HG03565 (cell line): ENCODE measurements around the gene RAD51B.

Source experiments
- ATAC-seq: cut with Tn5 transposase; IDR thresholded peaks from one replicate; pipeline ENCODE4 v1.9.1; 2021; ENCODE audit warnings: mild to moderate bottlenecking, moderate library complexity; ENCODE audit not compliant: unreplicated experiment

The RAD51B gene

GRCh38 chr14:68552075-68552474 is 732.5 kb downstream of the RAD51B start:
- no peak for ATAC-seq

DNA sequence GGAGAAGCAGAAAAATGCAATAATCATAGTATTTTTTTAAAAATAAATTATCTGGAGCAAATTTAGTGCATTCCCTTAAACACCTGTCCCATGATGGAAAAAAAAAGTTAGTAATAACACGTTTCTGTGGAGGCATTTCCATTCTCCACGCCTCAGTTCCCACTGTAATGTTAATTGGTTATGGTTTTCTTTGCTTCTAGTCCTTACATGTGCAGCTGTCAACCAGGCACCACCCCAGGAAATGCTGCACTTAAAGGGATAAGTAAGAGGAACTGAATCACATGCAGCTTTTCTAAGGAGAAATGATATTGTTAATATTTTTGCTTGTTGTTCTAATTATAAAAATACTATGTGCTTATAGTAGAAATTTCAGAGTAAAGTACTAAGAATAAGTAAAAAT is 733.0 kb downstream of the RAD51B start:
- ATAC-seq, result no peak

DNA sequence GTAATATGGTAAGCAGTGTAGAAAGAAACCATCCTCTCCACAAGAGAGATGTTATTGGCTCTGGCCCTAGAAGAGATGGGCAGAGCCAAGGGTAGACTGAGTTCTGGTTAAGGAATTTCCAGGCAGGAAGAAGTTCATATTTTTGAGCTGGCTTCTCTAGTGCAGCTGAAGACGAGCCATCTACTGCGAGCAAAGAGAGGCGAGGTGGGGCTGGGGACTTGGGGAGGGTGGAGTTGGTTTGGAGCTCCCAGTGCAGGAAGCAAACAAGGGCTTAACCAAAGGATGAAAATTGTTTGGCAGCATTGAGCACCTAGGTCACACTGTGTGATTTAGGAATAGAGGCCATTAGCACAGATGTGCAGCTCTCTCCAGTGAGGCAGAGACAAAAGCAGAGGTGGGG is 733.7 kb downstream of the RAD51B start:
- ATAC-seq, result no peak

DNA sequence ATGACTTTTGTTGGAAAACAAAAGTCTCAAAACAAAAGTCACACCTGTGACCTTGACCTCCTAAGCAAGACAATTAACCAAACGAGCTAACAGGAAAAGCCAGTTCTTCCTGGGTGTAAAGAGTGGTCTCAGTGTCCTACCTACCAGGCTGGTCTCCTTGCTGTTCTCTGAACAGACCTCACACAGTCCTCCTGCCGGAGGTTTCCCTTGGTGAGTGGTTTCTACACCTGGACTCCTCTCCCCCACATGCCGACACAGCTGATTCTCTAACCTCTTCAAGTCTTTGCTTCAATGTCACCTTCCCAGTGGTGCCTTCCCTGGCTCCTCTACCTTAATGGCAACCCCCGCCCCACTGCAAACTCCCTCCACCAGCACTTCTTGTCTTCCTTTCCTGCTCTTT is 734.7 kb downstream of the RAD51B start:
- no peak for ATAC-seq

DNA sequence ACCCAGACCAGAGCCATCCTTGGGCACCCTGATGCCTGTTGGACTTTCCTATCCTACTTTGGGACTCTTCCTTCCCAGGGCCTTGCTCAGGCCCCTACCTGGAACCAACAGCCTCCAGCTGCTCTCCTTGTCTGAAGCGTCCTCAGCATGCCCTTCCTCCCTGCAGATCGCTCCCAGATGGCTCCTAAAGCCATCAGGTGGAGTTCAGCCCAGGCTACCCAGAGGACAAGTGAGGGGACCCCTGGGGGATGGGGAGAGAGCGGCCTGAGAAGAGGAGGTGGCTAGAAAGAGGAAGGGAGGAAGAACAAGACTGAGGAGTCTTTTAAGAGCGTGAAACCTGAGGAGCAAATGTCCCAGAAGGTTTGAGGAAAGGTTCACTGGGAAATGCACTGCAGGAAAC is 736.7 kb downstream of the RAD51B start:
- no peak for ATAC-seq

- ATAC-seq, result no peak
These were observed 738.1 kb downstream of the RAD51B start for GRCh38 chr14:68557648-68558047.

GRCh38 chr14:68558096-68558495 is 738.5 kb downstream of the RAD51B start:
- ATAC-seq, result no peak

DNA sequence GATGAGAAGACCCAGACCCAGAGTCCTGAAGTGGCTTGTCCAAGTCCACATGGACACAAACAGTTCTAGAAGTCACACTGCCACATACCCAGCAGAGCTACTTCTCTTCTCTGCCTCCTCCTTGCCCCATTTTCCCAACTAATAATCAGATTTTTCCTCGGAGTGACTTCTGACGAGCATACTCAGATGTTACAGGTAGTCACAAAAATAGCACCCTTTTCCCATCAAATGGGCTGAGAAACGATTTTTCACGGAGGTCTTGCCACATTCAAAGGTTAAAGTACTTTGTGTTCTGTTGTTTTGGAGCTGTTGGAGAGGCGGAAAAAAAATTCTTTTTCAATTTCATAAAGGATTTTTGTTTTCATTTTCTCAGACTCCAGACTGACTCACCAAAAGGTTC is 740.4 kb downstream of the RAD51B start:
- no peak for ATAC-seq

- ATAC-seq, result no peak
These were observed 742.0 kb downstream of the RAD51B start for GRCh38 chr14:68561531-68562007.

- ATAC-seq, result no peak
These were observed 743.3 kb downstream of the RAD51B start for GRCh38 chr14:68562911-68563250.

- ATAC-seq, result no peak
These were observed 743.9 kb downstream of the RAD51B start for GRCh38 chr14:68563251-68564131.

- ATAC-seq, result no peak
These were observed 744.7 kb downstream of the RAD51B start for GRCh38 chr14:68564191-68564825.

- no peak for ATAC-seq
These were observed 745.5 kb downstream of the RAD51B start for GRCh38 chr14:68564826-68565759.

DNA sequence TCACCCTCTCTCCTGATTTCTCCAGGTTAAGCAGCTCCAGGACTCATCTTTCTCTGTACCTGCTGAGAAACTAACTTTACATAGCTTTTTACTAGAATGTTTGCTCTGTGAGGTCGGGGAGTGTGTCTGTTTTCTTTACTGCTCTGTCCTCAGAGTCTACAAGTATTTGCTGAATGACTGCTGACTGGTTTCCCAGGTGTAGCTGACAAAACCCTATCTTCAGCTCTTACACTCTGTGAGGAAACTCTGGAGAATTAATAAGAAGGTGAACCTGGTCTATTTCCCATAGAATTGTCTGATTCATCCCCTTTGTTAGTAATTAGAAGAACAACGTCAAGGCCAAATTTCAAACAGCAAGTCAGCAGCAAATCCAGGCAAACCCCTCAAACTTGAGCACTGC is 746.5 kb downstream of the RAD51B start:
- no peak for ATAC-seq

DNA sequence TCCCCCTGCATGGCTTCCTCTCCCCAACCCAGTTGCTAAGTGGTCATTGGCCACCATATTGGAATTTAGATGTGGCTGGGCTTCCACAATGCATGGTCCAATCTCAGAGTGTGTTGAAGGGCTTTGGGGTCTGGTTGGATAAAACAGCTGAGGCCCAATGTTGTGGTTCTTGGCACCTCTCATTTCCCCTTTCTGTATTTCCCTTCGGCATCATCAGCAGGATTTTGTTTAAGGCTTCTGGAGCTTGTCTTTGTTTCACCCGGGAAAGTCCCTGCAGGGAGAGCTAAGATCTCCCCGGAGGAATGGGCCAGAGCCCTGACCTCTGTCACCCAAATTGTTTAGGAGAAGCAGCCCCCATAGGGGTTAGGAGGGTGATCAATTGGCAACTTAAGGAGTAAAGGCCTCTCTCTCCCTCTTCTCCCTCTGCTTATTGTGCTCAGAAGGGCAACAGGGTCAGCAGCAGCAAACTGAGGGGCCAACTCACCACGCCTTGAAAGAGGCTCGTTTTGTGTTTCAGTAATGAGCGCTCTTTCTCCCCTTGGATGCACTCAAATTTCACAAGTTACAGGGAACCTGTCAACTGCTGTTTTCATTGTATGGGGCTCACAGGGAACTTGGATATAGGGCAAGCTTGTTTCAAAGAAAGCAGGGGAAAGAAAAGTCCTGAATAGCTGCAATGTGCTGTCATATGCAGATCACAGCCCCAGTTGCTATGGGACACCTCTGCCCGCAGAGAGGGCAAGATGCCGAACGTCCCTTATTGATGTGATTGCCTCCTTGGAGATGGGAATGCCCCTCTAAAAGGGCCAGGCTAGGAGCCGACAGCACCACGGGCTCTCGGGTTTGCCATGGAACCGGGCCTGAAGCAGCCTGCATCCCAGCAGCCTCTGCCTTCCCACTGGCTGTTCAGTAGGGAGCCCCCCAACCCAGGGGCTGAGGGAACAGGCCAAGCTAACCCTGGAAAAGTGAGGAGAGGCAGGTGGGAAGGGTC is 749.6 kb downstream of the RAD51B start:
- ATAC-seq, result no peak

DNA sequence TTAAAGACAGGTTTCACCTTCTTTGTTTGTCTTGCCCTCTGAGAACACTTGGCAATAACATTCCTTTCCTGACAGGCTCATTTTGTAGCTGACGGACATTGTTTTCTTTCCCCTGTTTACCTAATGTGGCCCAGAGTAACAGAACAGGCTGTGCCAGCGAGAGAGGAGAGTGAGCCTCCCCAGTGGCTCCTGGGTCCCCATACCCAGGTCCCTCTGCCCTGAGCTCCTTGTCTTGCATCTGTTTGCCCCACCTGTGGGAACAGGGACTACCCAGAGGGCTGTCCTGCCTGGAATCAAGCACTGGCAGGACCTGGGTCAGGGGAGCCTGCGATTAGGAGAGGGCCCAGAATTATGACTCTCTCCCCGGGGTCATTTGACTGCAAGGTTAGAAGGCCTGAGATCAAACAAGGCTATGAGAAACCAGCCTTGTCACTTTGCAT is 750.4 kb downstream of the RAD51B start:
- no peak for ATAC-seq

DNA sequence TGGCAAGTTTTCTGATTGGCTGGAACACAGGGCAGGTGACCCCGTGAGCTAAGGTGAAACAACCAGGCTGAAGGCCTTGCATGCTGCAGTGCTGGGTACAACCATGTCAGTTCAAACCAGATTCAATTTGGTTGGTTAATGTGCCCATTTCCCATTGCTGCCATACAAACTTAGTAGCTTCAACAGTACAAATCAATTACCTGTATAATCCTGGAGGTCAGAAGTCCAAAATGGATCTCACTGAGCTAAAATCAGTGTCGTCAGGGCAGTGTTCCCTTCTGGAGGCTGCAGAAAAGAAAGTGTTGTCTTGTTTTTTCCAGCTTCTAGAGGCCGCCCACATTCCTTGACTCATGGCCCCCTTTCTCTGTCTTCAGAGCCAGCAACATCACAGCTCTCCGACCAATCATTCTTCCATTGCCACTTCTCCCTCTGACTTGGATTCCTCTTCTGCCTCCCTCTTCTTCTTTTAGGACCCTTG is 751.6 kb downstream of the RAD51B start:
- ATAC-seq, result no peak

DNA sequence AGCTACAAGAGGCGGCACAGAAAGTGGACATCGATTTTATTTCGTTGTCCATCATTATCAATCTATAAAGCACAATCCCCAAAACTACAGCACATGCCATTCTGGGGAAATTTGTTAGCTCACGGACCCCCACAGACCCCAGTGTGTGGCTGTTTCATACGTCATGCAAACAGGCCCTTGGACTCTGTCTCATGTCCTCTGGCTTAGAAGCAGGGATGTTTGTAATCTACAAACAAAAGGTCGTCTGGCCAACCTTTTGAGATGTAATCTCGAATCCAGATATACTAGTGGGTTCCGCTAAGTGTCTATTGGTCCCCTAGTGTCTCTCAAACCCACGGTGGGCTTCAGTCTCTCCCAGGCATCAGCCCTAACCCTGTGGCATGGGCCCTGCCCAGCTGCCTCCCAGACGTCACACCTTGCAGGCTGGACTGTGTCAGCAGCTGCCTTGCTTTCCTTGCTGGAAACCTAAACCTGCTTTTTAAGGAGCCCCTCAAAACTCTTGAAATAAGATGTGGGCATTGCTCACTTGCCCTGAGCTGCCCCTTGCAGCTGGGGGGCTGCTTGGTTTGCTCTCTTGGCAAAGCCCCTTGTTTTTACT is 752.4 kb downstream of the RAD51B start:
- ATAC-seq, result no peak

- no peak for ATAC-seq
These were observed 753.5 kb downstream of the RAD51B start for GRCh38 chr14:68573126-68573525.
